ENCODE measurements around the gene ESAM. TPM values are rescaled to one million over a fixed set of nuclear protein-coding genes. Genes with fewer than 3 reads are reported as not detected.

The ESAM gene
- total RNA-seq, 1 donor from 2014 or later, result 0.26 TPM

DNA sequence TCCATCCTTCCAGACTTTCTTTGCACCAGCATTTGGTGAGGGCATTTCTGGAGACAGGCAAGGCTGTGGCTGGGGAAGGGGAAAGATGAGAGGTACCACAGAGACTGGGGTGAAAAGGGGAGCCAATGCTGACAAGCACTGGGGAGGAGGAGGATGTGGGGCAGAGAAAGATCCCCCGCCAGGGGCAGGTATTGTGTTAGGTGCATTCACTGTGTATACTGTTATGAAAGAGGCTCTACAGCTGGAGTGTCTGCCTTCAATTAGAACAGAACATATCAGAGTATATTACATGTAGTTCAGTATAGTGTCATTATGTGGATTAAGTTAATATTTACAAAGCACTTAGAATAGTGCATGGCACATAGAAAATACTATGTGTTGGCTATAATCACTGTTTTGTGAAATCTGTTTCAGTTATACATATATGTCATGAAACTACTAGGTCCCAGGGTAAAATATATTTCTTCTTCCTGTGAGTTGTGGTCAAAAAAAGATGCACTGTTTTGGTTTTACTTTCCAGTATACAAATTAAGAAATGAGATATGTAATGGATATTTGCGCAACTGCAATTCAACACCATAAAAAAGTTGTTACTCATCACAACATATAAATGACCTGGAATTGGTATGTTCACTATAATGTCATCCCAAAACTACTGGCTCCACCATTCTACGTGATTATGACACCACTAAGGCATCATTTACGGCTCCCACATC, 29.7 kb upstream of the ESAM start:
- H3K27ac Mint-ChIP-seq, result no peak overlapping the region
- no peak overlapping the region for H3K4me3 ChIP-seq
- TF ChIP-seq, protein P1, sequence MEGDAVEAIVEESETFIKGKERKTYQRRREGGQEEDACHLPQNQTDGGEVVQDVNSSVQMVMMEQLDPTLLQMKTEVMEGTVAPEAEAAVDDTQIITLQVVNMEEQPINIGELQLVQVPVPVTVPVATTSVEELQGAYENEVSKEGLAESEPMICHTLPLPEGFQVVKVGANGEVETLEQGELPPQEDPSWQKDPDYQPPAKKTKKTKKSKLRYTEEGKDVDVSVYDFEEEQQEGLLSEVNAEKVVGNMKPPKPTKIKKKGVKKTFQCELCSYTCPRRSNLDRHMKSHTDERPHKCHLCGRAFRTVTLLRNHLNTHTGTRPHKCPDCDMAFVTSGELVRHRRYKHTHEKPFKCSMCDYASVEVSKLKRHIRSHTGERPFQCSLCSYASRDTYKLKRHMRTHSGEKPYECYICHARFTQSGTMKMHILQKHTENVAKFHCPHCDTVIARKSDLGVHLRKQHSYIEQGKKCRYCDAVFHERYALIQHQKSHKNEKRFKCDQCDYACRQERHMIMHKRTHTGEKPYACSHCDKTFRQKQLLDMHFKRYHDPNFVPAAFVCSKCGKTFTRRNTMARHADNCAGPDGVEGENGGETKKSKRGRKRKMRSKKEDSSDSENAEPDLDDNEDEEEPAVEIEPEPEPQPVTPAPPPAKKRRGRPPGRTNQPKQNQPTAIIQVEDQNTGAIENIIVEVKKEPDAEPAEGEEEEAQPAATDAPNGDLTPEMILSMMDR (IDR thresholded peaks at IDR 0.05), result no peak
- TF ChIP-seq EZH2 (IDR thresholded peaks at IDR 0.05) (no peak), EZH2phosphoT487 (IDR thresholded peaks at IDR 0.05) (no peak)

GRCh38 chr11:124788521-124788920, 26.4 kb upstream of the ESAM start:
- Histone ChIP-seq H3F3A (ENCODE audit: low read depth) (no peaks in the 10 kb centered on the region), H3K79me2 (ENCODE audit: low read depth) (peaks cover 97% of the 10 kb centered on the region), H2AFZ (replicated peaks) (no peak overlapping the region), H3K4me1 (peaks cover 17% of the 10 kb centered on the region), H3K36me3 (no peaks in the 10 kb centered on the region), H4K20me1 (ENCODE audit: low read depth) (peaks cover 83% of the 10 kb centered on the region), H3K4me3 (no peak overlapping the region), H3K27ac (no peak overlapping the region), H3K27me3 (no peaks in the 10 kb centered on the region), H3K9ac (no peak overlapping the region), H3K4me2 (no peak overlapping the region), H3K9me3 (ENCODE audit: low read depth) (no peaks in the 10 kb centered on the region)
- Mint-ChIP-seq H3K27ac (no peak overlapping the region), H3K36me3 (peaks cover 10% of the 10 kb centered on the region), H3K27me3 (ENCODE audit: insufficient read depth, low read depth) (no peaks in the 10 kb centered on the region), H3K4me1 (peaks cover 19% of the 10 kb centered on the region), H3K4me3 (no peak overlapping the region), H3K9me3 (no peaks in the 10 kb centered on the region)
- no peak for TF ChIP-seq EZH2phosphoT487 (IDR thresholded peaks at IDR 0.05)
- TF ChIP-seq, protein P1 (IDR thresholded peaks at IDR 0.05), result no peak
- no peak for TF ChIP-seq EZH2 (IDR thresholded peaks at IDR 0.05)
- no peak for DNase-seq (ENCODE audit: low spot score)

More for the DNA sequence above, 29.7 kb upstream of the ESAM start:
- Histone ChIP-seq H4K20me1 (ENCODE audit: low read depth) (peaks cover 99% of the 10 kb centered on the region), H3K9ac (no peak overlapping the region), H3K4me1 (peaks cover 18% of the 10 kb centered on the region), H2AFZ (replicated peaks) (no peak overlapping the region), H3K36me3 (no peaks in the 10 kb centered on the region), H3K9me3 (ENCODE audit: low read depth) (no peaks in the 10 kb centered on the region), H3F3A (ENCODE audit: low read depth) (peaks cover 7% of the 10 kb centered on the region), H3K27me3 (no peaks in the 10 kb centered on the region), H3K79me2 (ENCODE audit: low read depth) (peaks cover 100% of the 10 kb centered on the region), H3K4me2 (no peak overlapping the region), H3K27ac (no peak overlapping the region)
- Mint-ChIP-seq H3K27me3 (ENCODE audit: insufficient read depth, low read depth) (no peaks in the 10 kb centered on the region), H3K9me3 (no peaks in the 10 kb centered on the region), H3K4me1 (peaks cover 27% of the 10 kb centered on the region), H3K4me3 (no peak overlapping the region), H3K36me3 (peaks cover 1% of the 10 kb centered on the region)
- no peak for DNase-seq (ENCODE audit: low spot score)

- Histone ChIP-seq H3K9me3 (ENCODE audit: low read depth) (no peaks in the 10 kb centered on the region), H4K20me1 (ENCODE audit: low read depth) (peaks cover 49% of the 10 kb centered on the region), H3K9ac (no peak overlapping the region)
Measured at GRCh38 chr11:124784051-124784450, 22.0 kb upstream of the ESAM start.

More at GRCh38 chr11:124784051-124784450, 22.0 kb upstream of the ESAM start:
- H3K4me2 ChIP-seq, result no peak overlapping the region
- H3K27ac ChIP-seq, result no peak overlapping the region
- peaks cover 81% of the 10 kb centered on the region for H3K79me2 ChIP-seq (ENCODE audit: low read depth)
- no peak overlapping the region for H3K27ac Mint-ChIP-seq
- no peaks in the 10 kb centered on the region for H3K4me1 ChIP-seq
- no peaks in the 10 kb centered on the region for H3K36me3 ChIP-seq
- H3K4me3 ChIP-seq, result no peak overlapping the region
- no peaks in the 10 kb centered on the region for H3K27me3 Mint-ChIP-seq (ENCODE audit: insufficient read depth, low read depth)
- DNase-seq (ENCODE audit: low spot score), result no peak
- TF ChIP-seq, protein P1 (IDR thresholded peaks at IDR 0.05), result no peak
- no peak for TF ChIP-seq EZH2 (IDR thresholded peaks at IDR 0.05)
- TF ChIP-seq EZH2phosphoT487 (IDR thresholded peaks at IDR 0.05), result no peak
- peaks cover 8% of the 10 kb centered on the region for H3F3A ChIP-seq (ENCODE audit: low read depth)
- H3K4me1 Mint-ChIP-seq, result no peaks in the 10 kb centered on the region
- no peaks in the 10 kb centered on the region for H3K27me3 ChIP-seq
- H3K4me3 Mint-ChIP-seq, result no peak overlapping the region
- H3K36me3 Mint-ChIP-seq, result peaks cover 8% of the 10 kb centered on the region
- no peak overlapping the region for H2AFZ ChIP-seq (replicated peaks)
- no peaks in the 10 kb centered on the region for H3K9me3 Mint-ChIP-seq

All from neural progenitor cell (in vitro differentiated cells).